HFF-Myc (cell line): ENCODE results near the gene POU2F1.

Experiments
- DNase-seq: peaks from one replicate; pipeline ENCODE4 v3.0.0-alpha.2; 2011; ENCODE audit warnings: low read depth; ENCODE audit errors: extremely low read depth
- H3K4me3 ChIP-seq: replicated peaks from 2 replicates; pipeline ENCODE4 v1.5.1; 2011; ENCODE audit warnings: low read depth, mild to moderate bottlenecking, control low read depth, low read length
- TF ChIP-seq, protein P1 (sequence below): IDR thresholded peaks from 2 replicates; pipeline ENCODE4 v1.5.1; 2012; ENCODE audit warnings: mild to moderate bottlenecking, low read depth, low read length, control low read depth; ENCODE audit errors: missing control alignments

Gene POU2F1

DNA sequence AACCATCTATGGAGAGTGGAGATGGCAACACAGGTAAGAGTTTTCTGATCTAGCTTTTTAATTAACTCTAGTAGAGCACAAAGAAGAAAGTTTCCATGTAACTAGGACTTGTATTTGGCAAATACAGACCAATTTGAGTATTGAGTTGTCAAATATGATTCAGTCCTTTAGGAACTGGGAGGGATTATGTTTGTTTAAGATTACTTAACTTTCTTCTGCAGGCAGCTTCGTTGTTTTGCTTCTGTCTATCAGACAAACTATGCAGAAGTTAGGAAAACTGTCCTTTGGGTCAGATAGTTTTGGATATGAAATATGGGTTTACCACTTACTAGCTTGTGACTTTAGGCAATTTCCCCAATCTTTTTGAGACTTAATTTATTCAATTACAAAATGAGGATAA lies 111.8 kb downstream of the POU2F1 start:
- no peak for DNase-seq
- TF ChIP-seq, protein P1, sequence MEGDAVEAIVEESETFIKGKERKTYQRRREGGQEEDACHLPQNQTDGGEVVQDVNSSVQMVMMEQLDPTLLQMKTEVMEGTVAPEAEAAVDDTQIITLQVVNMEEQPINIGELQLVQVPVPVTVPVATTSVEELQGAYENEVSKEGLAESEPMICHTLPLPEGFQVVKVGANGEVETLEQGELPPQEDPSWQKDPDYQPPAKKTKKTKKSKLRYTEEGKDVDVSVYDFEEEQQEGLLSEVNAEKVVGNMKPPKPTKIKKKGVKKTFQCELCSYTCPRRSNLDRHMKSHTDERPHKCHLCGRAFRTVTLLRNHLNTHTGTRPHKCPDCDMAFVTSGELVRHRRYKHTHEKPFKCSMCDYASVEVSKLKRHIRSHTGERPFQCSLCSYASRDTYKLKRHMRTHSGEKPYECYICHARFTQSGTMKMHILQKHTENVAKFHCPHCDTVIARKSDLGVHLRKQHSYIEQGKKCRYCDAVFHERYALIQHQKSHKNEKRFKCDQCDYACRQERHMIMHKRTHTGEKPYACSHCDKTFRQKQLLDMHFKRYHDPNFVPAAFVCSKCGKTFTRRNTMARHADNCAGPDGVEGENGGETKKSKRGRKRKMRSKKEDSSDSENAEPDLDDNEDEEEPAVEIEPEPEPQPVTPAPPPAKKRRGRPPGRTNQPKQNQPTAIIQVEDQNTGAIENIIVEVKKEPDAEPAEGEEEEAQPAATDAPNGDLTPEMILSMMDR: no peak
- no peak overlapping the region for H3K4me3 ChIP-seq

DNA sequence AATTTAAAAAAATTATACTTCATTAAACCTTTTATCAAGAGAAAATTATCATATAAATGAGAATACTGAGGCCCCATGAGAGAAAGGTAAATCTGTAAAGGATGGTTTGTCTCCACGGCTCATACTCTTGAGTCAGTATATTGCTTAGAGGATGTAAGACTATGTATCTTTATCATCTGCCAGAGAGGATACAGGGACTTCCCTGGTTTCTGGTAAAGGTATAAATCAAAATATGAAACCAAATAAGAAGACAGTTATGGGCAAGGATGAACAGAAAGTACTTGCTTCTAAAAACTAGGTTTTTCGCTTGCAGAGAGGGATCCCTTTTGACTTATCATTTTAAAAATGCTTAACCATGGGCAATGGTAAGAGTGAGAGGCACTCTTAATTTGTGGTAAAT lies 112.4 kb downstream of the POU2F1 start:
- H3K4me3 ChIP-seq: no peak overlapping the region
- no peak for DNase-seq
- TF ChIP-seq, protein P1: no peak

DNA sequence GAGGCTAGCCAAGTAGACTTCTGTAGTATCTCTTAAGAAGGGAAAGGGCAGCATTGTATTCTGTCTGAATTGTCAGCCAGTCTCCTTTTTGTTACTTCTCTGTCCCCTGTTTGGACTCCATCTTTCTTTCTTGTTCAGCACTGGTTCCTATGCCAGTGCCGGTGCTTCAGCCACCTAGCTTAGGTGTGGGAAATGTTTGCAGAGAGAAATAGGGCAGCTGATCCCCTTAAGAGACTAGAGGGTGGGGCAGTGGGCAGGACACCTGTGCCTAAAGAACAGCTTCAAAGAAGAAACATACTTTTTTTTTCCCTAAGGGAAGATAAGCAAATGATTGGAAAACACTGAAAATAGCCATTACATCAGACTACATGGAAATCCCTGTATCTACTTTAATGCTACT lies 113.0 kb downstream of the POU2F1 start:
- DNase-seq: no peak
- H3K4me3 ChIP-seq: no peak overlapping the region
- TF ChIP-seq, protein P1: no peak

DNA sequence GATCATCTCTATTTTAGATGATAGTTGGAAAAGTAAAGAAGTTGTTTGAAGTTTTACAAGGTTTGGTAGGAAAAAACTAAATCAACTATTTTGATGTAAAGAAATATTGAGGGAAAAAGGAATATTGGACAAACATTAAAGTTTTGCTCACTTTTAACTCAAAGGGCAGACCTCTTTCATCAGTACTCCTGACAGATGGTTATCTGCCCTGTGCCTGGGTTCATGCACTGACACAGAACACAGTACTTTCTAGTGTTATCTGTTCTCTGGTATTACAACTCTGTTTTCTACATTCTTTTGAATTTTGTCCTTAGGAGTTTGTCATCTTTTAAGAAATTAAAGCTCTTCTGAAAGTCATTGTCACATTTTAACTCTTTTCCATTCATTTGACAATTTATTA lies 118.7 kb downstream of the POU2F1 start:
- TF ChIP-seq, protein P1: no peak
- H3K4me3 ChIP-seq: no peak overlapping the region
- DNase-seq: no peak

DNA sequence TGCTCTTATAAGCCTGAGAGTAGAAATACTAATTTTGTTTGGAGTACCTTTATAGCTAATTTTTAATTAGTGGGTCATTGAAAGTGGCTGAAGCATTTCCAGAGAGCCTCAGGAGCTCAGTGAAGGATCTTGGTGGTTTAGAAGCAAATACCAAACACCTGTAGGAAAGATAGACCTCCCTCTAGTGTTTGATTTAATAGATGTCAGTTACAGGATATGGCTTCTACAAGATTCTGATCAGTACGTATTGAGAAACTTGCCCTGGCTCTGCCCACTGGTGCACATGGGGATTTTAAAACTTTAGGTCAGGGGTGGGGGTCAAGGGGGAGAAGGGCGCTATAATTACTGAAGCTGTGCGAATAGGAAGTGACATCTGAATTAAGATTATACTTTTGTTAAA lies 122.2 kb downstream of the POU2F1 start:
- H3K4me3 ChIP-seq: no peak overlapping the region
- no peak for DNase-seq
- TF ChIP-seq, protein P1: no peak

DNA sequence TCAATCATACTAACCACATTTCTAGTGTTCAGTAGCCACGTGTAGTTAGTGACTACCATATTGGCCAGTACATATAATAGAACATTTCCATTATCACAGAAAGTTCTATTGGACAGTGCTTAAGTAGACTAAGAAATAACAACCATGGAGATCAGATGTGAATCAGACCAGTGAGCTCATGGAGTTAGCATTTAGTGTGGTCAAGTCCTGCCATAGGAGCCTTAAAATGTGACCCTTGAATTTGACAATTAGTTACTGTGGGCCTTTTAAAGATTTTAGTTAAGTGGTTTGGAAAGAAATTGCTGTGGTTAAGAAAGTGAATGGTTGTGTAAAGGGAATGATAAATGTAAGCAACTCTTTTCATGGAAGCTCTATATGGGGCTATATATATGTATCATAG lies 123.4 kb downstream of the POU2F1 start:
- TF ChIP-seq, protein P1: no peak
- no peak overlapping the region for H3K4me3 ChIP-seq
- no peak for DNase-seq

DNA sequence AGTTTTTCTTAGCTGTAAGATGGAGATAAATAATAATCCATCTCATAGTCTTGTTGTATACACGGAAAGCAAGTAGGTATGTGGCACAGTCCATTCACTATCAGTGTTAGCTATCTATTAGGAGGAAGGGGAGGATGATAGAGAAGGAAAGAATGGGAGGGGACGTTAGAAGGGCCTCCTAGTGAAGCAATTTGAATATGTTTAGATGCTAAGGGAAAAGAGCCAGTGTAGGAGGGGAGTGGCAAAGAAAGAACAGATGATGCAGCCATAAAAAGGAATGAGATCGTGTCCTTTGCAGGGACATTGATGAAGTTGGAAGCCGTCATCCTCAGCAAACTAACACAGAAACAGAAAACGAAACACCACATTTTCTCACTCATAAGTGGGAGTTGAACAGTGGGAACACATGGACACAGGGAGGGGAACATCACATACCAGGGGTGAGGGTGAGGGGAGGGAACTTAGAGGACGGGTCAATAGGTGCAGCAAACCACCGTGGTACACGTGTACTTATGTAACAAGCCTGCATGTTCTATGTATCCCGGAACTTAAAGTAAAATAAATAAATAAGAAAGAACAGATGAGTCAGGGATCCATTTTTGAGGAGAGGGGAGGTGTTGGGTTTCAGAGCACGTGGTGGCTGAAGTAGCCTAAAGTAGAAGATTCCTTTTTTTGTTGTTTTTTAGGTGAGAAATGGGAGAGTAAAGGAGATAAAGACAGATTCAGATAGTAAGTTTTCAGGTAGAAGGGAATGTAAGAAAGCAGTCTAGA lies 124.1 kb downstream of the POU2F1 start:
- TF ChIP-seq, protein P1: no peak
- H3K4me3 ChIP-seq: no peak overlapping the region
- no peak for DNase-seq
